Measurements from ENCODE around the gene DUSP22. TPM values are rescaled to one million over a fixed set of nuclear protein-coding genes. Genes with fewer than 3 reads are reported as not detected.

DUSP22 gene
- total and polyA plus RNA-seq, 2 experiments from 2014 or later, result 12.8 to 36.8 TPM

GRCh38 chr6:341914-342831, 49.9 kb downstream of the DUSP22 start:
- peaks cover 7% of the 10 kb centered on the region for H3K36me3 ChIP-seq (ENCODE audit: insufficient read depth)
- H3K79me2 ChIP-seq (replicated peaks; ENCODE audit: insufficient read depth), result no peaks in the 10 kb centered on the region
- Mint-ChIP-seq H3K4me3 (no peak overlapping the region), H3K9me3 (peaks cover 95% of the 10 kb centered on the region), H3K4me1 (peaks cover 2% of the 10 kb centered on the region; the same call in 1 of the 3 replicates), H3K27ac (no peak overlapping the region), H3K36me3 (ENCODE audit: low read depth) (peaks cover 21% of the 10 kb centered on the region), H3K27me3 (ENCODE audit: insufficient read depth, low read depth, poor library complexity) (peaks cover 3% of the 10 kb centered on the region)
- H4K20me1 ChIP-seq (replicated peaks; ENCODE audit: insufficient read depth), result no peaks in the 10 kb centered on the region
- H3K27ac ChIP-seq (ENCODE audit: low read depth), result no peak overlapping the region
- TF ChIP-seq REST (IDR thresholded peaks at IDR 0.05; ENCODE audit: unreplicated experiment) (no peak), NANOG (IDR thresholded peaks at IDR 0.05; ENCODE audit: borderline replicate concordance) (no peak), JUNB (IDR thresholded peaks at IDR 0.05; ENCODE audit: unreplicated experiment) (no peak), POLR2AphosphoS5 (IDR thresholded peaks at IDR 0.05; ENCODE audit: low read depth) (no peak), ZNF114 (CRISPR knock-in tag; IDR thresholded peaks at IDR 0.05) (no peak), ZNF331 (CRISPR knock-in tag; IDR thresholded peaks at IDR 0.05; ENCODE audit: low read depth) (no peak)
- H3K4me2 ChIP-seq, result no peak overlapping the region
- DNase-seq (ENCODE audit: low spot score) (no peak), ATAC-seq (no peak)
- H2AFZ ChIP-seq, result no peak overlapping the region
- H3K4me3 ChIP-seq, result no peak overlapping the region
- no peaks in the 10 kb centered on the region for H3K27me3 ChIP-seq (ENCODE audit: insufficient read depth)
- no peaks in the 10 kb centered on the region for H3K4me1 ChIP-seq (ENCODE audit: insufficient read depth)
- H3F3A ChIP-seq (replicated peaks; ENCODE audit: low read depth), result no peaks in the 10 kb centered on the region
- H3K9me2 ChIP-seq (ENCODE audit: insufficient read depth), result no peaks in the 10 kb centered on the region

GRCh38 chr6:342832-343179, 50.5 kb downstream of the DUSP22 start:
- DNase-seq (ENCODE audit: low spot score), result no peak
- TF ChIP-seq CTCF (conservative IDR thresholded peaks at IDR 0.05; ENCODE audit: low read depth in 2 of 2) (no peak), CREB1 (CRISPR knock-in tag; IDR thresholded peaks at IDR 0.05; ENCODE audit: low read depth) (no peak), ZNF114 (CRISPR knock-in tag; IDR thresholded peaks at IDR 0.05) (no peak), EZH2 (IDR thresholded peaks at IDR 0.05; ENCODE audit: low read depth, unreplicated experiment) (no peak), JUNB (IDR thresholded peaks at IDR 0.05; ENCODE audit: unreplicated experiment) (no peak), ETS1 (IDR thresholded peaks at IDR 0.05) (no peak), STAT1 (IDR thresholded peaks at IDR 0.05; ENCODE audit: unreplicated experiment) (no peak), REST (IDR thresholded peaks at IDR 0.05; ENCODE audit: unreplicated experiment) (no peak), NANOG (IDR thresholded peaks at IDR 0.05; ENCODE audit: borderline replicate concordance) (no peak), EZH2phosphoT487 (IDR thresholded peaks at IDR 0.05; ENCODE audit: unreplicated experiment) (no peak), POLR2AphosphoS5 (IDR thresholded peaks at IDR 0.05; ENCODE audit: low read depth) (no peak), ZNF331 (CRISPR knock-in tag; IDR thresholded peaks at IDR 0.05; ENCODE audit: low read depth) (no peak)
- H3K9me3 Mint-ChIP-seq, result peaks cover 95% of the 10 kb centered on the region
- Histone ChIP-seq H3K4me3 (no peak overlapping the region), H3K4me1 (ENCODE audit: insufficient read depth) (no peaks in the 10 kb centered on the region), H4K20me1 (replicated peaks; ENCODE audit: insufficient read depth) (no peaks in the 10 kb centered on the region), H3K27me3 (ENCODE audit: insufficient read depth) (no peaks in the 10 kb centered on the region), H3F3A (replicated peaks; ENCODE audit: low read depth) (no peaks in the 10 kb centered on the region), H3K79me2 (replicated peaks; ENCODE audit: insufficient read depth) (no peaks in the 10 kb centered on the region), H3K9me2 (ENCODE audit: insufficient read depth) (no peaks in the 10 kb centered on the region), H3K4me2 (no peak overlapping the region), H3K36me3 (ENCODE audit: insufficient read depth) (peaks cover 6% of the 10 kb centered on the region), H2AFZ (no peak overlapping the region), H3K27ac (ENCODE audit: low read depth) (no peak overlapping the region)
- no peak overlapping the region for H3K27ac Mint-ChIP-seq
- no peak overlapping the region for H3K4me3 Mint-ChIP-seq
- peaks cover 25% of the 10 kb centered on the region for H3K36me3 Mint-ChIP-seq (ENCODE audit: low read depth)
- peaks cover 3% of the 10 kb centered on the region for H3K27me3 Mint-ChIP-seq (ENCODE audit: insufficient read depth, low read depth, poor library complexity)
- no peak for ATAC-seq
- H3K4me1 Mint-ChIP-seq, result peaks cover 2% of the 10 kb centered on the region; the same call in 1 of the 3 replicates
